ENCODE data around the gene SENP5. TPM values are rescaled to one million over a fixed set of nuclear protein-coding genes. Genes with fewer than 3 reads are reported as not detected.
A peak's percentile ranks its signal among the peaks of the same experiment; 100 is the strongest.

SENP5 gene
- total and polyA plus RNA-seq, 2 of the 8 experiments (the other 6 are each of a cell fraction or from before 2014, with no cell fraction given): 6.7 to 27.3 TPM

- peak; percentile 88 for TF ChIP-seq ASH2L (IDR thresholded peaks at IDR 0.05; ENCODE audit: low read length)
- no peak for TF ChIP-seq MAFK (IDR thresholded peaks at IDR 0.05; ENCODE audit: low read depth, low read length)
- peak; percentile 95 for TF ChIP-seq POLR2AphosphoS5 (IDR thresholded peaks at IDR 0.05; ENCODE audit: low read depth, low read length)
- 0 out of 2 replicates have a peak, but pooled peaks have one; percentile 11 for TF ChIP-seq TEAD4 (IDR thresholded peaks at IDR 0.05; ENCODE audit: low read depth, low read length)
- peak; percentile 66; the same call in 1 of the 2 replicates for TF ChIP-seq CHD2 (IDR thresholded peaks at IDR 0.05; ENCODE audit: low read length)
- peak; percentile 51 to 59 for TF ChIP-seq RAD21 (IDR thresholded peaks at IDR 0.05 in 1 of 2, conservative IDR thresholded peaks at IDR 0.05 in 1 of 2; ENCODE audit: low read depth in 2 of 2, low read length in 2 of 2)
- no peak; the same call in 1 of the 2 replicates for TF ChIP-seq BRCA1 (IDR thresholded peaks at IDR 0.05; ENCODE audit: low read depth, low read length)
- peak; percentile 79 for TF ChIP-seq KDM5A (IDR thresholded peaks at IDR 0.05; ENCODE audit: low read length)
- TF ChIP-seq SIRT6 (IDR thresholded peaks at IDR 0.05; ENCODE audit: low read length): no peak
- no peak for TF ChIP-seq POU5F1 (IDR thresholded peaks at IDR 0.05; ENCODE audit: low read depth, low read length)
- no peak for TF ChIP-seq CBX5 (IDR thresholded peaks at IDR 0.05; ENCODE audit: low read depth, low read length)
- TF ChIP-seq JUND (IDR thresholded peaks at IDR 0.05; ENCODE audit: low read length): 0 out of 2 replicates have a peak, but pooled peaks have one; percentile 18
- peak; percentile 83 for TF ChIP-seq SRF (IDR thresholded peaks at IDR 0.05; ENCODE audit: low read depth, low read length)
- peak; percentile 59; the same call in 1 of the 2 replicates for TF ChIP-seq ATF2 (IDR thresholded peaks at IDR 0.05; ENCODE audit: low read length)
- TF ChIP-seq EGR1 (IDR thresholded peaks at IDR 0.05; ENCODE audit: borderline replicate concordance, low read depth, low read length): peak; percentile 53; the same call in 1 of the 2 replicates
- no peak for TF ChIP-seq SP2 (IDR thresholded peaks at IDR 0.05; ENCODE audit: low read length)
- TF ChIP-seq CREB1 (IDR thresholded peaks at IDR 0.05): peak; percentile 99
- TF ChIP-seq USF2 (IDR thresholded peaks at IDR 0.05; ENCODE audit: low read length): no peak
- TF ChIP-seq EZH2 (IDR thresholded peaks at IDR 0.05; ENCODE audit: low read depth, low read length, severe bottlenecking): no peak
- TF ChIP-seq BCL11A (IDR thresholded peaks at IDR 0.05; ENCODE audit: low read depth in 2 of 2, low read length in 2 of 2): no peak
- TF ChIP-seq RBBP5 (IDR thresholded peaks at IDR 0.05; ENCODE audit: borderline replicate concordance, low read depth, low read length): peak; percentile 84
- no peak for TF ChIP-seq FOSL1 (IDR thresholded peaks at IDR 0.05; ENCODE audit: insufficient read depth, low read depth, low read length)
- no peak for TF ChIP-seq SP1 (IDR thresholded peaks at IDR 0.05; ENCODE audit: low read depth, low read length)
These were observed 74.7 kb downstream of the SENP5 start, which contains the start of gene NCBP2 (continued) for GRCh38 chr3:196942226-196942914.
